HepG2 (cell line): ENCODE data around the gene CUL7. TPM values are rescaled to one million over a fixed set of nuclear protein-coding genes. Genes with fewer than 3 reads are reported as not detected.

Experiments used
- ADNP ChIP-seq: sonication (generic); formaldehyde crosslinking; IDR thresholded peaks from 2 replicates; pipeline ENCODE4 v1.4.0; 2020; ENCODE audit warnings: missing genetic modification reagents
- BCL6 ChIP-seq: IDR thresholded peaks from 2 replicates; pipeline ENCODE4 v1.6.1; 2016; ENCODE audit warnings: missing genetic modification reagents, missing compliant biosample characterization
- CCAR2 ChIP-seq: fragments of 200-400 bp; formaldehyde crosslinking; optimal IDR thresholded peaks from 2 replicates; pipeline ENCODE3; 2018; ENCODE audit warnings: low read depth, mild to moderate bottlenecking, low read length, moderate library complexity
- CERS6 ChIP-seq: sonication (generic); formaldehyde crosslinking; IDR thresholded peaks from 2 replicates; pipeline ENCODE4 v1.5.0; 2020; ENCODE audit warnings: missing genetic modification reagents
- FIP1L1 ChIP-seq: fragments of 200-400 bp; formaldehyde crosslinking; IDR thresholded peaks from 2 replicates; pipeline ENCODE4 v1.6.1; 2018; ENCODE audit warnings: low read depth, mild to moderate bottlenecking, low read length, moderate library complexity, borderline replicate concordance; ENCODE audit not compliant: insufficient read depth
- GLI4 ChIP-seq: sonication (generic); formaldehyde crosslinking; IDR thresholded peaks from 2 replicates; pipeline ENCODE4 v1.5.1; 2020; ENCODE audit warnings: missing genetic modification reagents, mild to moderate bottlenecking, moderate library complexity, borderline replicate concordance
- HHEX ChIP-seq: IDR thresholded peaks from 2 replicates; pipeline ENCODE4 v1.6.1; 2016; ENCODE audit warnings: control low read depth
- KAT2B ChIP-seq: fragments of 150-350 bp; IDR thresholded peaks from 2 replicates; pipeline ENCODE4 v1.6.1; 2014; ENCODE audit warnings: low read depth, low read length, borderline replicate concordance
- KDM4B ChIP-seq: sonication (generic); formaldehyde crosslinking; IDR thresholded peaks from 2 replicates; pipeline ENCODE4 v1.4.0; 2020; ENCODE audit warnings: missing genetic modification reagents
- KLF12 ChIP-seq: sonication (generic); formaldehyde crosslinking; IDR thresholded peaks from 2 replicates; pipeline ENCODE4 v1.4.0; 2020; ENCODE audit warnings: missing genetic modification reagents, borderline replicate concordance
- PHF8 ChIP-seq: sonication (generic); formaldehyde crosslinking; IDR thresholded peaks from 2 replicates; pipeline ENCODE4 v1.5.0; 2020; ENCODE audit warnings: missing genetic modification reagents
- RNF2 ChIP-seq: fragments of 450-650 bp; conservative IDR thresholded peaks from 2 replicates; pipeline ENCODE4 v1.6.1; 2016; ENCODE audit warnings: low read depth
- SKI ChIP-seq: fragments of 450-650 bp; IDR thresholded peaks from one replicate; pipeline ENCODE4 v1.6.1; 2018; ENCODE audit warnings: mild to moderate bottlenecking; ENCODE audit not compliant: partially characterized antibody
- SMYD3 ChIP-seq: sonication (generic); formaldehyde crosslinking; IDR thresholded peaks from 2 replicates; pipeline ENCODE4 v1.8.1; 2023; ENCODE audit warnings: mild to moderate bottlenecking, missing genetic modification reagents
- SRF ChIP-seq: IDR thresholded peaks from 2 replicates; pipeline ENCODE4 v1.6.1; 2011; ENCODE audit warnings: mild to moderate bottlenecking, low read depth, low read length, moderate library complexity
- SRSF9 ChIP-seq: fragments of 200-400 bp; formaldehyde crosslinking; IDR thresholded peaks from 2 replicates; pipeline ENCODE4 v1.6.1; 2018; ENCODE audit warnings: borderline replicate concordance, mild to moderate bottlenecking, low read depth, low read length; ENCODE audit not compliant: insufficient read depth, poor library complexity, severe bottlenecking
- TGIF2 ChIP-seq: IDR thresholded peaks from 2 replicates; pipeline ENCODE4 v1.6.1; 2016; ENCODE audit warnings: control low read depth, missing compliant biosample characterization
- UBTF ChIP-seq: sonication (generic); formaldehyde crosslinking; IDR thresholded peaks from 2 replicates; pipeline ENCODE4 v1.4.0; 2020; ENCODE audit warnings: mild to moderate bottlenecking, missing genetic modification reagents
- ZBTB25 ChIP-seq: IDR thresholded peaks from 2 replicates; pipeline ENCODE4 v1.6.1; 2018; ENCODE audit warnings: missing genetic modification reagents
- ZNF224 ChIP-seq: sonication (generic); formaldehyde crosslinking; IDR thresholded peaks from 2 replicates; pipeline ENCODE4 v1.5.0; 2020; ENCODE audit warnings: mild to moderate bottlenecking, missing genetic modification reagents
- ZNF343 ChIP-seq: sonication (generic); formaldehyde crosslinking; IDR thresholded peaks from 2 replicates; pipeline ENCODE4 v1.4.0; 2020; ENCODE audit warnings: mild to moderate bottlenecking, missing genetic modification reagents
- ZNF674 ChIP-seq: sonication (generic); formaldehyde crosslinking; IDR thresholded peaks from 2 replicates; pipeline ENCODE4 v1.5.0; 2020; ENCODE audit warnings: low read depth, mild to moderate bottlenecking, missing genetic modification reagents
- ZNF777 ChIP-seq: sonication (generic); formaldehyde crosslinking; IDR thresholded peaks from 2 replicates; pipeline ENCODE4 v1.4.0; 2020; ENCODE audit warnings: missing genetic modification reagents
- polyA plus RNA-seq, 8 experiments: library from polyadenylated mRNA; depleted of rRNA in 3 of 8; stranded (reverse) in 7 of 8; unstranded in 1 of 8; fragments of >200 nt; fragmentation: Illumina TruSeq in 4 of 8; extraction: Trizol in 4 of 8; gene quantifications; 2 replicates each; pipeline versions ENCODE4 v1.2.1 to v1.2.3, GENCODE V29; 2011 to 2016; ENCODE audit warnings: low read depth in 4 of 8, missing spikeins in 1 of 8, mixed read lengths in 1 of 8; ENCODE audit not compliant: insufficient read depth in 1 of 8
- total RNA-seq, 5 experiments: library from RNA; depleted of rRNA; stranded (reverse); fragments of >200 nt; fragmentation: Illumina TruSeq; extraction: Trizol; gene quantifications; 2 replicates each; pipeline ENCODE4 v1.2.3, GENCODE V29; 2016; ENCODE audit warnings: low read depth in 1 of 5

The CUL7 gene
- total and polyA plus RNA-seq, 2 of the 13 experiments (the other 11 are each of a cell fraction or from before 2014, with no cell fraction given) = 32.0 to 60.7 TPM

DNA sequence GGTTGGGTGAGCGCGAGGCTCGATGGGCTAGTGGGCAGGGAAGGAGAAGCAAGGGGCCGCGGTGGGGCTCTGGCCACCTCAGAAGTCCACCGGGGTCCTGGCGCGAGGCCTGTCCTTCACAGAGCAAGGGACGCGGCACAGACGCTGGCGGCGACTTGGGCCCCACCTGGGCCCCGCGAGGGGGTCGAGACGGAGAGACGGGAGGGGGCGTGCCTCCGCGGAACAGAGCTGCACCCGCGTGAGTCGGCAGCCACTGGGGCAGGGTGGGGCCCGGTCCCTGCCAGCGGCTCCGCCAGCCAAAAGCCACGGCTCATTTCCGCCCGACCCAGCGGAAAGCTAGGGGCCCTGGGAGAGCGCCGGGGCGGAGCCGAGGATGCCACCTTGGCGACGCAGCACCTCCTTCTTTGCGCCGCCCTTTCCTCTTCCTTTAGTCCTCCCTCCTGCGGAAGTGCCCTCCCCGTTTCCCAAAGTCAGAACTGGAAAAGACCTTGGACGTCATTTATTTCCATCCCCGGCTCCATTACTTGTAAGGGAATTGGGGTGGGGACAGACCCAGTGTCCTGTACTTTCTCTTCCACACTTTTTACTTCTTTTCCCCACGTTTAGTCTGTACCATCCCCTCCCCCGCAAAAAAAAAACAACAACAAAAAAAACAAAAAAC lies at the start of gene CUL7 (continued):
- TF ChIP-seq CERS6 (CRISPR knock-in tag) (no peak), PHF8 (CRISPR knock-in tag) (peak; percentile 97), ADNP (no peak), BCL6 (peak; percentile 50; the same call in 1 of the 2 replicates), ZNF777 (CRISPR knock-in tag) (no peak), RNF2 (no peak), ZNF343 (CRISPR knock-in tag) (peak; percentile 81), ZNF674 (CRISPR knock-in tag) (peak; percentile 44; the same call in 1 of the 2 replicates), HHEX (CRISPR knock-in tag) (no peak), SRSF9 (no peak), TGIF2 (no peak), SKI (peak; percentile 70), KAT2B (no peak), SMYD3 (CRISPR knock-in tag) (peak; percentile 70; the same call in 1 of the 2 replicates), KDM4B (peak; percentile 87; the same call in 1 of the 2 replicates), SRF (no peak), KLF12 (peak; percentile 86; the same call in 1 of the 2 replicates), UBTF (CRISPR knock-in tag) (peak; percentile 94), CCAR2 (no peak), GLI4 (no peak), ZNF224 (CRISPR knock-in tag) (no peak; the same call in 1 of the 2 replicates), FIP1L1 (peak; percentile 69; the same call in 1 of the 2 replicates), ZBTB25 (CRISPR knock-in tag) (peak; percentile 92)
